IMR-90 (cell line): ENCODE measurements around the gene ZNF385B.

Experiments used
- BHLHE40 ChIP-seq: fragments of 150-350 bp; IDR thresholded peaks from 2 replicates; pipeline ENCODE4 v1.6.1; 2016; ENCODE audit warnings: mild to moderate bottlenecking, low read depth, low read length
- CEBPB ChIP-seq: IDR thresholded peaks from 2 replicates; pipeline ENCODE4 v1.6.1; 2012; ENCODE audit warnings: low read depth, low read length, improper control_type of control experiment
- CHD1 ChIP-seq: IDR thresholded peaks from 2 replicates; pipeline ENCODE4 v1.6.1; 2012; ENCODE audit warnings: low read depth, low read length, improper control_type of control experiment
- FOS ChIP-seq: fragments of 150-350 bp; IDR thresholded peaks from 2 replicates; pipeline ENCODE4 v1.6.1; 2016; ENCODE audit warnings: low read depth, low read length
- MAZ ChIP-seq: IDR thresholded peaks from 2 replicates; pipeline ENCODE4 v1.6.1; 2012; ENCODE audit warnings: low read depth, mild to moderate bottlenecking, low read length, improper control_type of control experiment, moderate library complexity, borderline replicate concordance
- MXI1 ChIP-seq: IDR thresholded peaks from 2 replicates; pipeline ENCODE4 v1.6.1; 2012; ENCODE audit warnings: low read depth, mild to moderate bottlenecking, low read length, moderate library complexity, borderline replicate concordance
- NFE2L2 ChIP-seq: fragments of 150-350 bp; IDR thresholded peaks from 2 replicates; pipeline ENCODE4 v1.6.1; 2016; ENCODE audit warnings: low read depth, mild to moderate bottlenecking, low read length
- POLR2A ChIP-seq: IDR thresholded peaks from 2 replicates; pipeline ENCODE4 v1.6.1; 2012; ENCODE audit warnings: mild to moderate bottlenecking, low read depth, low read length
- RCOR1 ChIP-seq: IDR thresholded peaks from 2 replicates; pipeline ENCODE4 v1.6.1; 2012; ENCODE audit warnings: mild to moderate bottlenecking, low read length, improper control_type of control experiment; ENCODE audit not compliant: insufficient replicate concordance
- RFX5 ChIP-seq: IDR thresholded peaks from 2 replicates; pipeline ENCODE4 v1.8.0; 2012; ENCODE audit warnings: low read depth, mild to moderate bottlenecking, low read length, moderate library complexity
- SMC3 ChIP-seq: fragments of 150-350 bp; IDR thresholded peaks from 2 replicates; pipeline ENCODE4 v1.6.1; 2016; ENCODE audit warnings: low read depth, mild to moderate bottlenecking, antibody characterized with exemption, low read length, moderate library complexity
- TF ChIP-seq, protein P1 (sequence below): conservative IDR thresholded peaks from 2 replicates; pipeline ENCODE4 v1.5.1; 2012; ENCODE audit warnings: mild to moderate bottlenecking, low read depth, low read length, improper control_type of control experiment
- TF ChIP-seq, protein P2 (sequence below): fragments of 150-350 bp; IDR thresholded peaks from 2 replicates; pipeline ENCODE4 v1.6.1; 2017; ENCODE audit warnings: mild to moderate bottlenecking, antibody characterized with exemption, low read length, low read depth

DNA sequence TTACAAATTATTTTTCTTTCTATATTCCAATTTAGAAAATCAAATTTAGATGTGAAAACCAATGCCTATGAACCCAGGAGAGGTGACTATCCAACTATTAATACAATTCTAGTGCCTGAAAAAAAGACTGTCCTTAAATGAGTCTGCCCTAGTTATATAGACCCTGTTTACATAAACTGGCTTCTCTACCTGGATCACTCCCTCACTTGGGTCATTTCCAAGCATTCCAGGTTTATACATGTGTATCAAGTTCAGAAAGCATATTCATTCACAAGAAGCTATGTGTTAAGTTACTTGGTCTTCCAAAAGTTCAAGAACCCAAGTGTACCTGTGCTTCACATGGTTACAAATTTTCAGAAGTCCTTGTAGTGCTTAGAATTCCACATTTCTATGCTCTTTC, 8.3 kb downstream of the ZNF385B start:
- TF ChIP-seq, protein P1, sequence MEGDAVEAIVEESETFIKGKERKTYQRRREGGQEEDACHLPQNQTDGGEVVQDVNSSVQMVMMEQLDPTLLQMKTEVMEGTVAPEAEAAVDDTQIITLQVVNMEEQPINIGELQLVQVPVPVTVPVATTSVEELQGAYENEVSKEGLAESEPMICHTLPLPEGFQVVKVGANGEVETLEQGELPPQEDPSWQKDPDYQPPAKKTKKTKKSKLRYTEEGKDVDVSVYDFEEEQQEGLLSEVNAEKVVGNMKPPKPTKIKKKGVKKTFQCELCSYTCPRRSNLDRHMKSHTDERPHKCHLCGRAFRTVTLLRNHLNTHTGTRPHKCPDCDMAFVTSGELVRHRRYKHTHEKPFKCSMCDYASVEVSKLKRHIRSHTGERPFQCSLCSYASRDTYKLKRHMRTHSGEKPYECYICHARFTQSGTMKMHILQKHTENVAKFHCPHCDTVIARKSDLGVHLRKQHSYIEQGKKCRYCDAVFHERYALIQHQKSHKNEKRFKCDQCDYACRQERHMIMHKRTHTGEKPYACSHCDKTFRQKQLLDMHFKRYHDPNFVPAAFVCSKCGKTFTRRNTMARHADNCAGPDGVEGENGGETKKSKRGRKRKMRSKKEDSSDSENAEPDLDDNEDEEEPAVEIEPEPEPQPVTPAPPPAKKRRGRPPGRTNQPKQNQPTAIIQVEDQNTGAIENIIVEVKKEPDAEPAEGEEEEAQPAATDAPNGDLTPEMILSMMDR = no peak
- TF ChIP-seq MAZ (no peak), BHLHE40 (no peak), POLR2A (no peak), RFX5 (no peak), CHD1 (no peak), SMC3 (no peak), FOS (no peak), RCOR1 (no peak), MXI1 (no peak), NFE2L2 (no peak), CEBPB (no peak)
- TF ChIP-seq, protein P2, sequence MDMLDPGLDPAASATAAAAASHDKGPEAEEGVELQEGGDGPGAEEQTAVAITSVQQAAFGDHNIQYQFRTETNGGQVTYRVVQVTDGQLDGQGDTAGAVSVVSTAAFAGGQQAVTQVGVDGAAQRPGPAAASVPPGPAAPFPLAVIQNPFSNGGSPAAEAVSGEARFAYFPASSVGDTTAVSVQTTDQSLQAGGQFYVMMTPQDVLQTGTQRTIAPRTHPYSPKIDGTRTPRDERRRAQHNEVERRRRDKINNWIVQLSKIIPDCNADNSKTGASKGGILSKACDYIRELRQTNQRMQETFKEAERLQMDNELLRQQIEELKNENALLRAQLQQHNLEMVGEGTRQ = no peak
